Measurements from ENCODE around the gene MAGEB17.
"Not testable (repeated sequence)": the region's sequence is repeated elsewhere in the genome, so short reads cannot be mapped to it uniquely, and the experiment has no call there.

The MAGEB17 gene

GRCh38 chrX:16160729-16161128 is 6.6 kb upstream of the MAGEB17 start:
- DNase-seq, result no peak

DNA sequence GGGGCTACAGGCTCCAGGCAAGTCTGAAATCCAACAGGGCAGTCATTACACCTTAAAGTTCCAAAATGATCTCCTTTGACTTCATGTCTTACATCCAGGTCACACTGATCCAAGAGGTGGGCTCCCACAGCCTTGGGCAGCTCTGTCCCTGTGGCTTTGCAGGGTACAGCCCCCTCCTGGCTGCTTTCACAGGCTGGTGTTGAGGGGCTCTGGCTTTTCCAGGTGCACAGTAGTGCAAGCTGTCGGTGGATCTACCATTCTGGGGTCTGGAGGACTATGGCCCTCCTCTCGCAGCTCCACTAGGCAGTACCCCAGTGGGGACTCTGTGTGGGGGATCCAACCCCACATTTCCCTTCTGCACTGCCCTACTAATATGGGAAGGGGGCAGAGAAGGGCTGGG is 6.1 kb upstream of the MAGEB17 start:
- not testable (repeated sequence) for DNase-seq

GRCh38 chrX:16162391-16162790 is 4.9 kb upstream of the MAGEB17 start:
- DNase-seq, result no peak

DNA sequence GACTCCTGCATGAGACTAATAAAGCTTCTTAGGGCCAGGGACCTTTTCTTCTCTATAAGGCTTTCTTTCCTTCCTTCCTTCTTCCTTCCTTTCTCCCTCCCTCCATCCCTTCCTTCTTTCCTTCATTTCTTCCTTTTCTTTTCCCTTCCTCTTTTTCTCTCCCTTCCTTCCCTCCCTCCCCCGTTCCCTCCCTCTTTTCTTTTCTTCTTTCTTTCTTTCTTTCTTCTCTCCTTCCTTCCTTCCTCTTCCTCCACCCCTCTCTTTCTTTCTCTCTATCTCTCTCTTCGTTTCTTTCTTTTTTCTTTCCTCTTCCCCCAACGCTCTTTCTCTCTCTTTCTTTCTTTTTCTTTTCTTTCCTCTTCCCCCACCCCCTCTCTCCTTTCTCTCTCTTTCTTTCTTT is 2.5 kb upstream of the MAGEB17 start:
- DNase-seq, result no peak

GRCh38 chrX:16171039-16171438 is 3.8 kb downstream of the MAGEB17 start:
- no peak for DNase-seq

DNA sequence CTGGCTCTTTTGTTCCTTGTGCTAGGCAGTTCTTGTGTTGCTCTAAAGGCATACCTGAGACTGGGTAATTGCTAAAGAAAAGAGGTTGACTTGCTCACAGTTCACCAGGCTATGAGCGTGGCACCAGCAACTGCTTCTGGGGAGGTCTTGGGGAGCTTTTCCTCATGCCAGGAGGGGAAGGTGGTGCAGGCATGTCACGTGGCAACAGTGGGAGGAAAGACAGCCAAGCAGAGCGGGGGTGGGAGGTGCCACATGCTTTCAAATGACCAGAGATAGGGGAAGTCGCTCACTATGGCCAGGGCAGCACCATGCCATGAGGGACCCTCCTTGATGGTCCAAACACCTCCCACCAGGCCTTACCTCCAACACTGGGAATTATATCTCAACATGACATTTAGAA is 4.7 kb downstream of the MAGEB17 start:
- DNase-seq, result no peak

GRCh38 chrX:16172391-16172790 is 5.1 kb downstream of the MAGEB17 start:
- DNase-seq, result no peak

DNA sequence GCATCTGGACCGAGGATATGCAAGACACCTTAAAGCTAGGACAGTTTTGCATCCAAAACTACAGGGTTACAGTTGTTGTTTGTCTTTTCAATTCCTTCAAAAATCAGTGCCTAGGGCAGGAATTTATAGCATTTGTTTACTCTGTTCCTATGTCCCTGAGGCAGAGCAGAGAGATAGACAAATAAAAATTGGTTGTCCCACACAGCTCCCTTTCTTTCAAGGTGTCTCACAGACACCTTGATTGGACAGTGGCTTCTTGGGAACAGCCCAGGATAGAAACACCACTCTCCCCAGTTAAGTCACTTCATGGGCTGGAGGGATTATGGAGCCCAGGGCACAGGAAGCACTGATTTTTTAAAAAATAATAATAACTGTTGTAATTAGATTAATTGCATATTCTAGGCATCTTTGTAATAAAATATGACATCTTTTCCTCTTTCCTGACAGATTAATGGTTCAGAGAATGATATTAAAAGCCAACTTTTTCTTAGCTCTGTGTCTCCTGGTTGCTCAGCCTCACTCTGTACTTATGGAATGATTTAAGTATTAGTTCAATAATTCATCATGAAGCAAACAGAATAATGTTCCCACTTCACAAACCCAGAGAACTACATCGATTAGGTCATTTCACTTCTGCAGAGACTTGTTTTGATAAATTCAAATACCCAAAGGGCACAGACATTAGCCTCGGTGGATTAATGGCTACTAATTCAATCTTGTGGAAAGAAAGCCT is 8.2 kb downstream of the MAGEB17 start:
- no peak for DNase-seq

DNA sequence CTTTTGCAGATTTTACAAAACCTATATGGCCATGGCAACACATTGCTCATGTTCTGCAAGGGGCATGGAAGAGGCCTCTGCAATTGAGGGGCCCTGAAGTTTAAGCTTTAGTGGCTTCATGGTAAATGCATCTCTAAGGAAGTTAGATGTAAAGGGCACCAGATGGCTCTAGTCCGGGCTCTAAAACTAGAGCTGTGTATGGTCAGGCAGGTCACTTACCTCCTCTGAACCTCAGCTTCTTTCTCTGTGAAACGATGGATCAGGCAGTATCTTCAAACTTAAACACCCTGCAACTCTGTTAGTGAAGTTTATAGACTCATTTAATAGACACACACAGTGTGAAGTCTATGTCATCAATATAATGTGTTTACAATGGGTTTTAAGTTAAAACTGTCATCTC is 10.0 kb downstream of the MAGEB17 start:
- no peak for DNase-seq

GRCh38 chrX:16183843-16184242 is 16.6 kb downstream of the MAGEB17 start:
- not testable (repeated sequence) for DNase-seq

DNA sequence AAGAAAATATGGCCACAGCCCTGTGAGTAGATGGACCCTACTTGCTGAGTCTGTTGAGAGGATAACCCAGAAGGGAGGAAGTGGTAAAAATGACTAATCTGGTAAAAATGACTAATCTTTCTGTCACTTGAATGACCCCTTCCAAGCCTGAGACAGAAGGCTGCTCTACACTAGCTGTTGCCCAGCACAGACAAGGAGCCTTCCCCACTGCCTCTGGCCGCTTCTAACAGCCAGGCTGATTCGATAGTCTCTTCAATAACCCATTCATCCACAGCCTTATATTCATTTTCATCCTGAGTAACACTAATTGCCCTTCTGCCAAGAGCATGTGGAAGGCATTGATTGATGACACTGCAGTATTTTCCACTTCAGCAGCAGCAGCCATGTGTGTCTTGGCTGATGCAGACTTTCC is 18.4 kb downstream of the MAGEB17 start:
- no peak for DNase-seq

DNA sequence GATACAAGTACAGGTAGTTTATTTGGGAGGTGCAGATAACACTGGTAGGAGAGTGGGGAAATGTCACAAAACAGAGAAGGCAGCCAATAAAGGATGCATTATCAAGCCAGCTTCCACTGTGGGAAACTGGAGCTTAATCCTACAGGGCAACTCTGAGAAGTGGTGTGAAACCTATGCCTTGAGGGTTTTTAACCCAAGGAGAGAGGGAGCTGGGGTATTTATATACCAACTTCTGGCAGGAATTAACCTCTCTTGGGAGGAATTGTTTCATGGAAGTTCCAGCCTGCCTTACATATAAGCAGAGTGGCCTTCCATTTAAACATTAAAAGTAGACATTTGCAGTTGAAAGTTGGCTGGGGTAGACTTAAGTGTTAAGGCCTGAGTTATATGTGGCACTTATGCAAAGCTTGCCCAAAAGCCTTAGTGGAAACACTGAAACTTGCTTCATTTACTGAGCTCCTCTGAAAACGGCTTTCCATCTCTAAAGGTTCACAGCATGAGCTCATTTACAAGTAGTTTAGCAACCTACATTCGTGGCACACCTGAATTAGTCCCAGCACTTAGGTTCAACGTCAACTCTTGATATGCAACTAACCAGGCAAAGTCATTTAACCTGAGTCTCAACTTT is 19.2 kb downstream of the MAGEB17 start:
- DNase-seq, result no peak

GRCh38 chrX:16187024-16187760 is 19.9 kb downstream of the MAGEB17 start:
- no peak for DNase-seq

DNA sequence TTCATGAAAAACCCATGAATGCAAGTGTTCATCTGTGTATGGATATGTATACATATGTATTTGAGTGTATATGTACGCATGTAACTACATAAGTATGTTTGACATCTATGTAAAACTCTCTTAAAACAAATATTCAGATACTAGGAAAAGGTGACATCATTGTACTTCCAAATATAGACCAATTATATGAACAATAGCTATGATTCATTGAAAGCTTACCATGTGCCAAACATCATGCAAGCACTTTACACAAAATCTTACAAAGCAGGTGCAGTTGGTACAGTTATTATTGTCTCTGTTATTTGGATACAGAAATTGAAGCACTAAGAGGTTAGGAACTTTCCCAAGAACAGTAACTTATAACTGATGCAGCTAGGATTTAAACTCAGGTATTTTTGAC is 21.4 kb downstream of the MAGEB17 start:
- no peak for DNase-seq

DNA sequence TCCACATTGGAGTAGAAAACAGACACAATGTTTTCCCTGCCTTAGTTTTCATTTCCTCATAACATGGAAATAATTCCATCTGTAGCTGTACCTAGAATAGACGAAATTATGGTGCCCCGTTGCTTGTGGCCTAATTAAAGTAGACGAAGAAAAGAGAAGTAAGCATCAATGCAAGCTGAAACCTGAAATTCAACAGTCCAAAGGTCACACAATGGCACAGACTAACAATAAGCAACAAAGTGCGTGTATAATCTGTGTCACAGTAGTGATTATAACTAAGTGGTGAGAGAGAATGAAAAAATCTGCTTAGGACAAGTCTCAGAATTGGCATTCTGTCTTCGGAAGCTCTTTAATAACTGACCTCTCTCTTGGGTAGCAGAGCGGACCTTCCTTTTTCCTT is 24.3 kb downstream of the MAGEB17 start:
- no peak for DNase-seq

DNA sequence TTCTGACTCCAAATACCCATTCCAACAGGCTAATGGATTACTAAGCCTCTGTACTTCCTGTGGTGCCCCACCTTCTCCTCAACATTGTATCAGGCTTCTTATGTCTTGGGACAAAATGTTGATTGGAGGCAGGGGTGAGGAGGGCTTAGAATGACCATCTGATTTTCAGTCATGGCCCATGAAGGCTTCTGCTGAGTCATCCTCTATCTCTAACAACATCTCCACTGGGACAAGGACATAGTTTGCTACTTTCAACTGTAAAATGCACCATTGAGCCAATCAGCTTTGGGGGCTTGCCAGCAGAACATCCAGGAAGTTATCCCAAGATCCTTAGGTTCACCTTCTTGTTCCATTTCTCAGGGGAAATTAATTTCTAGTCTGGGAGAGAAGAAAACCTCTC is 29.5 kb downstream of the MAGEB17 start:
- DNase-seq, result no peak

- no peak for DNase-seq
Observed at GRCh38 chrX:16199343-16199742, 32.1 kb downstream of the MAGEB17 start.

DNA sequence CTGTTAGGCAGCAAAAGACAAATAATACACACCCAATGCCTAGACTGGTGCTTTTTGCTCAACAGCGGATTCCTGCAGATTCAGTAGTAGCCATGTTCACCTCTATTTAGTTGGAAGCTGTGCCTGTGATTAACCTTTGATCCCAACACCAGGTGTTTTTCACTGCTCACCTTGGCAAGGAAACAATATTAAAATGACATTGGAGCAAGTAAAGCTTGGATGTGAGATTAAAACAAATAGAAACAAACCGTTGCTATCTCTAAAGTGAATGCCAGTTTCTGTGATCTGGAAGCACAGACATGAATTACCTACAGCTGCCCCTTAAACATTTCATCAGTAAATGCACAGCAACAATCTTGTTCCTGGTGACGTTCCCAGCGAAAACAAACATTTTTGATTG is 35.7 kb downstream of the MAGEB17 start:
- DNase-seq, result no peak

DNA sequence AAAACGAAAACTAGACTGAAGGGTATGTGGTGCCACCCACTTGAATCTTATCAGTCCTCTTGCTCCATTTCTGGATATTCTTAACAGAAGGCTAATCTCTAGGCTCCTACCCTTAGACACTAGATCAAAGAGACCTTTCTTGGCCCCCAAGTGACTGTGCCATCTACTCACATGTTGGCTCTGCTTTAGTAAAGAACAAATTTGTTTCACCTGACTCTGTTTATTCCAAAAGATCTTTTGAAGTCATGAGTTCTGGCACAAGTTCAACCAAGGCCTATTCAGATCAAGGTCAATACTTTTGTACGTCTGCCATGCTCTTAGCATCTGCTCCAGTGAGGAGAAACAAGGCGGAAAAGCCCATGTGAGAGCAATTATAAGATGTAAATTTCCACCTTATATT is 37.3 kb downstream of the MAGEB17 start:
- DNase-seq, result no peak

- DNase-seq, result no peak
Observed at GRCh38 chrX:16205840-16206239, 38.6 kb downstream of the MAGEB17 start.

DNA sequence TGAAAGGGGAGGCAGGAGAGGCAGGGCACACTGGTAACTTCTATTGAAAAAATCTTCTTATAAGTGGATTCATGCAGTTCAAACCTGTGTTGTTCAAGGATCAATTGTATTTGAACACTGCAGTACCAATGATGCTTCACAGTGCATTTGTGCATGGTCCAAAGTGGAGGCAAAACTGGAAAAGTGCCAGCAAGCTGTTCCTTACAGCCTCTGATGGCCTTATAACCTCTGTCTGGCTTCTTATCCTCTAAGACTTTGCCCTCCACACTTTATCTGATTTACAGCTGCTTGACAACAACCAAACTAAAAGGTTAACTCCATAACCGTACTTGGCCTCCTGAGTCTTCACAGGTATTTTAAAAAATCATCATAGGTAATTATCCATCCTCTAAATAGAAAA is 40.4 kb downstream of the MAGEB17 start:
- no peak for DNase-seq

DNA sequence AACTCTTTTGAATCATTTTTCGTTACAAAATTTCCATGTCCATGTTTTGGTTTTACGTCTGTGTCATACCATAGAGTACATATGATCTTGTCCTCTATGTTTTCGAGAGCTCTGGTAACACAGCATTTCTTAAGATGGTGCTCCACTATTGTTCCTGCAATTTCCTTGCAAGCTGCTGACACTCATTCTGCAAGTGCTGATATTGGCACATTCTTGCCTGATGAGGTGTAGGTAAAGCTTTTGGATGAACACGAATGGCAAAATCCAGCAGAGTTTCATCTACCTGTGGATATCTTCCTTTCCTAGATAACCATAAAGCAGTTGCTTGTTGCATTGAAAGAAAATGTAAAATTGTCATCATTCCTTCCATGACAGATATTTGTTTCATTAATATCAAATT is 41.3 kb downstream of the MAGEB17 start:
- DNase-seq, result no peak

DNA sequence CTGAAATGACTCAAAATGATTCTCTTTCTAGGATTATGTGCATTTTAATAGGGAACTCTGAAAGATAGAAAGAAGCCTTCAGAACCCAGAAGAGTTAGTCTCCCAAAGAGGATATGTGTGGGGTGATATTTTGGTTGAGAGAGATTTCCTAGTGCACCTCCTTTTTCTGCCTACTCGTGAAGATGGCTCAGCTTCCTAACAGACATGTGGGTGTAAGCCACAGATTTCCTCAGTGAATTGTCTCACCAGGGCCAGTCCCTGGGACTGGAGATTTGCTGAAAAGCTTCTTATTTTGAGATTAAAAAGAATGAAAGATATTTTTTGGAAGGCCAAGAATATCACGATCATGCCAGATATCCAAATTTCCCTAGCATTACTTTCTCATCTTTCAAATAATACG is 42.8 kb downstream of the MAGEB17 start:
- no peak for DNase-seq

- no peak for DNase-seq
Observed at GRCh38 chrX:16212024-16212423, 44.7 kb downstream of the MAGEB17 start.
